HCT116 (cell line): ENCODE measurements around the gene ZNF536. TPM values are rescaled to one million over a fixed set of nuclear protein-coding genes. Genes with fewer than 3 reads are reported as not detected.

Source experiments
- ATAC-seq: fragments of 200-7000 bp; cut with Tn5 transposase; 2 replicates; pipeline ENCODE4 v1.9.1; 2020; ENCODE audit warnings: mild to moderate bottlenecking, moderate library complexity
- BruUV-seq: library from RNA; stranded (reverse); fragments of 400-500 nt; replicated peaks from 2 replicates; lab custom pipeline; 2021; lab: Mats Ljungman, UMichigan
- CTCF ChIA-PET: fragments of 300-600 bp; sonication (Branson Sonifier 250); formaldehyde crosslinking; loops from one replicate; lab custom pipeline; 2021; ENCODE audit warnings: antibody characterized with exemption; lab: Charles Lee
- POLR2A ChIA-PET: fragments of 300-600, 350-600 bp; sonication (Branson Sonifier 250); formaldehyde crosslinking; loops from one replicate; lab custom pipeline; 2021; ENCODE audit warnings: antibody characterized with exemption; lab: Charles Lee
- RAD21 ChIA-PET, 2 experiments: fragments of 300-600 bp; sonication (Branson Sonifier 250); formaldehyde crosslinking; loops; one replicate each; lab custom pipeline; 2023; ENCODE audit warnings: low total read pairs in 2 of 2; ENCODE audit not compliant: uncharacterized antibody in 2 of 2, unreplicated experiment in 2 of 2, low non-redundant PET in 1 of 2; lab: Charles Lee
- DNase-seq: peaks from one replicate; pipeline ENCODE4 v3.0.0-alpha.2; 2010; ENCODE audit warnings: low read depth, low spot score
- H2AFZ ChIP-seq: fragments of 200-600 bp; shearing (Covaris generic), sonication (generic); 2 replicates; pipeline ENCODE4 v1.6.1; 2017; ENCODE audit warnings: low read depth, mixed run types, mixed read lengths, antibody characterized with exemption, low read length; ENCODE audit not compliant: poor library complexity, severe bottlenecking
- H3K27ac ChIP-seq: 2 replicates; pipeline ENCODE4 v1.5.1; 2012; ENCODE audit warnings: low read depth, low read length
- H3K27me3 ChIP-seq: fragments of 200-600 bp; sonication (generic); 2 replicates; pipeline ENCODE4 v1.6.1; 2016; ENCODE audit warnings: mixed run types, low read length, mixed read lengths; ENCODE audit not compliant: insufficient read depth
- H3K36me3 ChIP-seq, 2 experiments: fragments of 200-500 bp in 1 of 2; fragments of 200-600 bp in 1 of 2; sonication (Bioruptor generic) in 1 of 2; sonication (generic) in 1 of 2; 2 replicates each; pipeline versions ENCODE4 v1.5.1 to v1.6.1; 2014 to 2016; ENCODE audit warnings: low read length in 2 of 2, inconsistent platforms in 1 of 2, mixed read lengths in 1 of 2, mixed run types in 1 of 2; ENCODE audit not compliant: insufficient read depth in 2 of 2, control insufficient read depth in 1 of 2
- H3K4me1 ChIP-seq, 2 experiments: fragments of 200-600 bp in 1 of 2; sonication (generic) in 1 of 2; 2 replicates each; pipeline versions ENCODE4 v1.5.1 to v1.6.1; 2012 to 2017; ENCODE audit warnings: low read length in 2 of 2, inconsistent platforms in 1 of 2, mild to moderate bottlenecking in 1 of 2, mixed read lengths in 1 of 2, mixed run types in 1 of 2, moderate library complexity in 1 of 2; ENCODE audit not compliant: insufficient read depth in 2 of 2, control insufficient read depth in 1 of 2
- H3K4me2 ChIP-seq: fragments of 200-600 bp; sonication (generic); 2 replicates; pipeline ENCODE4 v1.6.1; 2017; ENCODE audit warnings: mixed run types, low read length, mixed read lengths
- H3K4me3 ChIP-seq, 2 experiments: fragments of 200-600 bp in 1 of 2; sonication (generic) in 1 of 2; replicated peaks in 1 of 2; 2 replicates each; pipeline ENCODE4 v1.5.1; 2011 to 2016; ENCODE audit warnings: low read length in 2 of 2, control low read depth in 1 of 2, low read depth in 1 of 2, mild to moderate bottlenecking in 1 of 2, mixed read lengths in 1 of 2, mixed run types in 1 of 2
- H3K79me2 ChIP-seq: fragments of 200-600 bp; sonication (generic); 2 replicates; pipeline ENCODE4 v1.6.1; 2017; ENCODE audit warnings: mild to moderate bottlenecking, mixed run types, low read length, moderate library complexity, mixed read lengths; ENCODE audit not compliant: insufficient read depth
- H3K9ac ChIP-seq: fragments of 200-600 bp; sonication (generic); 2 replicates; pipeline ENCODE4 v1.6.1; 2016; ENCODE audit warnings: low read length, mixed read lengths
- H3K9me2 ChIP-seq: fragments of 200-600 bp; sonication (generic), shearing (Covaris generic); 2 replicates; pipeline ENCODE4 v1.6.1; 2017; ENCODE audit warnings: mixed run types, mild to moderate bottlenecking, moderate library complexity; ENCODE audit not compliant: insufficient read depth
- H3K9me3 ChIP-seq, 2 experiments: fragments of 200-500 bp in 1 of 2; fragments of 200-600 bp in 1 of 2; sonication (Bioruptor generic) in 1 of 2; sonication (generic) in 1 of 2; 2 replicates each; pipeline ENCODE4 v1.6.1; 2014 to 2017; ENCODE audit warnings: low read length in 2 of 2, mixed read lengths in 2 of 2, inconsistent platforms in 1 of 2, low read depth in 1 of 2, mild to moderate bottlenecking in 1 of 2, mixed run types in 1 of 2, moderate library complexity in 1 of 2; ENCODE audit not compliant: control insufficient read depth in 1 of 2, insufficient read depth in 1 of 2
- H4K20me1 ChIP-seq: fragments of 200-600 bp; sonication (generic), shearing (Covaris generic); 2 replicates; pipeline ENCODE4 v1.6.1; 2017; ENCODE audit warnings: mixed run types, mild to moderate bottlenecking, moderate library complexity; ENCODE audit not compliant: insufficient read depth
- ATF3 ChIP-seq: IDR thresholded peaks from 2 replicates; pipeline ENCODE4 v1.6.1; 2012
- CBX3 ChIP-seq: IDR thresholded peaks from 2 replicates; pipeline ENCODE4 v1.6.1; 2012; ENCODE audit warnings: low read depth
- CEBPB ChIP-seq: IDR thresholded peaks from 2 replicates; pipeline ENCODE4 v1.6.1; 2012; ENCODE audit warnings: low read depth
- EGR1 ChIP-seq: IDR thresholded peaks from 2 replicates; pipeline ENCODE4 v1.6.1; 2012; ENCODE audit warnings: low read depth
- JUND ChIP-seq: IDR thresholded peaks from 2 replicates; pipeline ENCODE4 v1.6.1; 2012
- RAD21 ChIP-seq: IDR thresholded peaks from 2 replicates; pipeline ENCODE4 v1.6.1; 2012; ENCODE audit warnings: low read depth, mild to moderate bottlenecking
- SP1 ChIP-seq: IDR thresholded peaks from 2 replicates; pipeline ENCODE4 v1.6.1; 2012; ENCODE audit warnings: low read depth
- TCF7L2 ChIP-seq: IDR thresholded peaks from 2 replicates; pipeline ENCODE4 v1.7.0; 2011; ENCODE audit warnings: borderline replicate concordance, inconsistent platforms; ENCODE audit not compliant: insufficient read depth, insufficient read length; ENCODE audit errors: extremely low read depth
- YY1 ChIP-seq: IDR thresholded peaks from 2 replicates; pipeline ENCODE4 v1.6.1; 2011; ENCODE audit warnings: low read length, low read depth, moderate library complexity, mild to moderate bottlenecking; ENCODE audit not compliant: insufficient replicate concordance; ENCODE audit errors: extremely low read depth
- ZFX ChIP-seq: fragments of 450-650 bp; IDR thresholded peaks from 2 replicates; pipeline ENCODE4 v1.6.1; 2017
- ZNF274 ChIP-seq: fragments of 200-500 bp; sonication (Bioruptor generic); IDR thresholded peaks from 2 replicates; pipeline ENCODE4 v1.6.1; 2014; ENCODE audit warnings: mild to moderate bottlenecking, low read depth, low read length, inconsistent platforms
- intact Hi-C: fragments of 100-400 bp; cut with micrococcal nuclease; formaldehyde crosslinking; loops from 2 replicates; pipeline ENCODE4 v1.10.0; 2022
- total RNA-seq: library from RNA; stranded (reverse); gene quantifications from one replicate; pipeline ENCODE4 v1.2.1, GENCODE V29; 2021; ENCODE audit not compliant: unreplicated experiment
- TF ChIP-seq, protein P1 (sequence below): IDR thresholded peaks from 2 replicates; pipeline ENCODE4 v1.6.1; 2011; ENCODE audit warnings: mild to moderate bottlenecking, low read length, moderate library complexity; ENCODE audit not compliant: insufficient replicate concordance; ENCODE audit errors: extremely low read depth
- TF ChIP-seq, protein P2 (sequence below), 3 experiments: fragments of 200-600 bp in 1 of 3; sonication (generic) in 1 of 3; IDR thresholded peaks in 2 of 3; conservative IDR thresholded peaks in 1 of 3; 2 replicates each; pipeline ENCODE4 v1.5.1; 2012 to 2017; ENCODE audit warnings: low read depth in 2 of 3, low read length in 2 of 3, antibody characterized with exemption in 1 of 3, borderline replicate concordance in 1 of 3, control low read depth in 1 of 3, mild to moderate bottlenecking in 1 of 3, mixed read lengths in 1 of 3, mixed run types in 1 of 3, moderate library complexity in 1 of 3; ENCODE audit not compliant: insufficient read depth in 1 of 3

Gene ZNF536
- total RNA-seq, 1 experiment from 2014 or later, result not detected

- no peak for TF ChIP-seq CBX3
- TF ChIP-seq ZNF274, result no peak
- TF ChIP-seq, protein P1, sequence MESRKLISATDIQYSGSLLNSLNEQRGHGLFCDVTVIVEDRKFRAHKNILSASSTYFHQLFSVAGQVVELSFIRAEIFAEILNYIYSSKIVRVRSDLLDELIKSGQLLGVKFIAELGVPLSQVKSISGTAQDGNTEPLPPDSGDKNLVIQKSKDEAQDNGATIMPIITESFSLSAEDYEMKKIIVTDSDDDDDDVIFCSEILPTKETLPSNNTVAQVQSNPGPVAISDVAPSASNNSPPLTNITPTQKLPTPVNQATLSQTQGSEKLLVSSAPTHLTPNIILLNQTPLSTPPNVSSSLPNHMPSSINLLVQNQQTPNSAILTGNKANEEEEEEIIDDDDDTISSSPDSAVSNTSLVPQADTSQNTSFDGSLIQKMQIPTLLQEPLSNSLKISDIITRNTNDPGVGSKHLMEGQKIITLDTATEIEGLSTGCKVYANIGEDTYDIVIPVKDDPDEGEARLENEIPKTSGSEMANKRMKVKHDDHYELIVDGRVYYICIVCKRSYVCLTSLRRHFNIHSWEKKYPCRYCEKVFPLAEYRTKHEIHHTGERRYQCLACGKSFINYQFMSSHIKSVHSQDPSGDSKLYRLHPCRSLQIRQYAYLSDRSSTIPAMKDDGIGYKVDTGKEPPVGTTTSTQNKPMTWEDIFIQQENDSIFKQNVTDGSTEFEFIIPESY, result no peak
Observed at GRCh38 chr19:30356951-30357579, 15.1 kb upstream of the ZNF536 start (continued).

DNA sequence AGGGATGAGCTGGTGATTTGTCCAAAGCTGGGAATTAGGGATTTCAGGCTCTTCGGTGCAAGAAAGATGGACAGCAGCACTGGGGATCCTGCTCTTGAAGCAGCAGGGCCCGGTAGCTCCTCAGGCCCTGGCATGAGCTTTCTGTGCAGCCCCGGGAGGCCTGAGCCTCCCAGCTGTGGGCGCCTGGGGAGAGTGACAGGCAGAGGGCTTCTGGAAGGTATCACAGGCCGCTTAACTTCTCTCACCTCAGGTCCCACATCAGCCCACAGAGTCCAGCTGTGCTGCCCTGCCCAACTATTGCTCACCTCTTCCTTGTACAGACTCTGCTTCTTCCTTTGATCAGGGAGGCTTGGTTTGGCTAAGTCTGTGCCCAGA lies 14.6 kb upstream of the ZNF536 start:
- intact Hi-C loops, result no loop called here
- no peaks in the 10 kb centered on the region for H3K9me2 ChIP-seq
- no peak overlapping the region for H3K4me3 ChIP-seq
- H3K4me2 ChIP-seq, result no peak overlapping the region
- no peak overlapping the region for H2AFZ ChIP-seq
- CTCF ChIA-PET, result no interaction called here
- POLR2A ChIA-PET, result no interaction called here
- no peaks in the 10 kb centered on the region for H3K79me2 ChIP-seq
- no peaks in the 10 kb centered on the region for H4K20me1 ChIP-seq
- no peak overlapping the region for H3K27ac ChIP-seq
- H3K27me3 ChIP-seq, result peaks cover 14% of the 10 kb centered on the region
- H3K4me1 ChIP-seq, result no peaks in the 10 kb centered on the region
- DNase-seq (no peak), ATAC-seq (no peak)
- no peaks in the 10 kb centered on the region for H3K36me3 ChIP-seq
- TF ChIP-seq JUND (no peak), CEBPB (no peak), ZNF274 (no peak), RAD21 (no peak), TCF7L2 (no peak), YY1 (no peak), SP1 (no peak), ATF3 (no peak), EGR1 (no peak), ZFX (no peak)
- TF ChIP-seq, protein P2, sequence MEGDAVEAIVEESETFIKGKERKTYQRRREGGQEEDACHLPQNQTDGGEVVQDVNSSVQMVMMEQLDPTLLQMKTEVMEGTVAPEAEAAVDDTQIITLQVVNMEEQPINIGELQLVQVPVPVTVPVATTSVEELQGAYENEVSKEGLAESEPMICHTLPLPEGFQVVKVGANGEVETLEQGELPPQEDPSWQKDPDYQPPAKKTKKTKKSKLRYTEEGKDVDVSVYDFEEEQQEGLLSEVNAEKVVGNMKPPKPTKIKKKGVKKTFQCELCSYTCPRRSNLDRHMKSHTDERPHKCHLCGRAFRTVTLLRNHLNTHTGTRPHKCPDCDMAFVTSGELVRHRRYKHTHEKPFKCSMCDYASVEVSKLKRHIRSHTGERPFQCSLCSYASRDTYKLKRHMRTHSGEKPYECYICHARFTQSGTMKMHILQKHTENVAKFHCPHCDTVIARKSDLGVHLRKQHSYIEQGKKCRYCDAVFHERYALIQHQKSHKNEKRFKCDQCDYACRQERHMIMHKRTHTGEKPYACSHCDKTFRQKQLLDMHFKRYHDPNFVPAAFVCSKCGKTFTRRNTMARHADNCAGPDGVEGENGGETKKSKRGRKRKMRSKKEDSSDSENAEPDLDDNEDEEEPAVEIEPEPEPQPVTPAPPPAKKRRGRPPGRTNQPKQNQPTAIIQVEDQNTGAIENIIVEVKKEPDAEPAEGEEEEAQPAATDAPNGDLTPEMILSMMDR (IDR thresholded peaks at IDR 0.05 in 2 of 3, conservative IDR thresholded peaks at IDR 0.05 in 1 of 3; ENCODE audit: borderline replicate concordance in 1 of 3, insufficient read depth in 1 of 3, low read depth in 2 of 3, low read length in 2 of 3), result no peak
- TF ChIP-seq, protein P1, result no peak
- no peak overlapping the region for H3K9ac ChIP-seq
- no TSS peak for BruUV-seq
- RAD21 ChIA-PET, result no interaction called here
- no peaks in the 10 kb centered on the region for H3K9me3 ChIP-seq
